ES-I3 (cell line): ENCODE measurements around the gene CHURC1.

Source experiments
- H3K36me3 ChIP-seq: 2 replicates; pipeline ENCODE4 v1.6.1; 2013; ENCODE audit warnings: mild to moderate bottlenecking, low read length, control low read depth, moderate library complexity; ENCODE audit not compliant: insufficient read depth
- H3K4me1 ChIP-seq: 2 replicates; pipeline ENCODE4 v1.6.1; 2013; ENCODE audit warnings: mild to moderate bottlenecking, control low read depth, low read length; ENCODE audit not compliant: insufficient read depth
- H3K9ac ChIP-seq: 2 replicates; pipeline ENCODE4 v1.6.1; 2013; ENCODE audit warnings: low read depth, mild to moderate bottlenecking, low read length, moderate library complexity
- H3K9me3 ChIP-seq: 2 replicates; pipeline ENCODE4 v1.6.1; 2013; ENCODE audit warnings: mild to moderate bottlenecking, low read length, moderate library complexity; ENCODE audit not compliant: control insufficient read depth, insufficient read depth

CHURC1 gene

GRCh38 chr14:64919618-64920017 lies 5.4 kb downstream of the CHURC1 start:
- H3K36me3 ChIP-seq = no peaks in the 10 kb centered on the region; the same call in 1 of the 2 replicates

DNA sequence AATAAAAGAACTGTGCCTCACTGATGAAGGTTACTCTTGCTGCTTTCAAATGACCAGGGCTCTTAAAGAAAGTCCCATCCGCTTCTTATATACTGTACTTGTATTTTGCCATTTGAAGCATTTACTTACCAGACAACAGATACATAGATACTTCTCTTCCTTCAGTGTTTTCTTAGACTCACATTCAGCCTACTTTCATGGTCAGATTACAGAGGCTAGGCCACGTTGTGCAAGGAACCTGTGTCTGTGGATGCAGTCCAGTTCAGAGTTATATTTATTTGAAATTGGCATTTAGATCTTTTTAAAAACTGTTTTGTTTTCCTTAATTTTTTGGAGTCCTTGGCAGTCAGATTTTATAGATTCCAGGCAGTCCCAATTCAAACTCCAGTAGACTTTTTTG lies 6.2 kb downstream of the CHURC1 start:
- Histone ChIP-seq H3K9ac (no peak overlapping the region), H3K4me1 (0 out of 2 replicates have a peak, but pooled peaks cover under 1% of the 10 kb centered on the region), H3K9me3 (no peaks in the 10 kb centered on the region), H3K36me3 (no peaks in the 10 kb centered on the region; the same call in 1 of the 2 replicates)

More at GRCh38 chr14:64919618-64920017, 5.4 kb downstream of the CHURC1 start:
- Histone ChIP-seq H3K9ac (no peak overlapping the region), H3K4me1 (peaks cover 4% of the 10 kb centered on the region; the same call in 1 of the 2 replicates), H3K9me3 (no peaks in the 10 kb centered on the region)

DNA sequence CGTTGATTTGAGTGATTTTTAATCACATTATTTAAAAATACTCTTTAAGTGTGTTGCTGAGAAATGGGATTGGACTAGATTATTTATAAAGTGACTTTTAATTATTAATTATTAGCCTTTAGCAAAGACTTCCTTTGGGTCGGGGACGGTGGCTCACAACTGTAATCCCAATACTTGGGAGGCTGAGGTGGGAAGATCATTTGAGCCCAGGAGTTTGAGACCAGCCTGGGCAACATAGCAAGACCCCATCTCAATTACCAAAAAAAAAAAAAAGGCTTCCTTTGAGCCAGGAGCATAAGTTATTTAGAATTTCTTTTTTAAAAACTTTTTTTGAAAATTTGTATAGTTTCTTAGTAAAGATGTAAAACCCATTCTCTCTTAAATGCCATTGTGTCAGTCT lies 8.8 kb downstream of the CHURC1 start:
- no peaks in the 10 kb centered on the region for H3K9me3 ChIP-seq
- no peaks in the 10 kb centered on the region for H3K4me1 ChIP-seq
- H3K9ac ChIP-seq = no peak overlapping the region
- H3K36me3 ChIP-seq = peaks cover 2% of the 10 kb centered on the region

DNA sequence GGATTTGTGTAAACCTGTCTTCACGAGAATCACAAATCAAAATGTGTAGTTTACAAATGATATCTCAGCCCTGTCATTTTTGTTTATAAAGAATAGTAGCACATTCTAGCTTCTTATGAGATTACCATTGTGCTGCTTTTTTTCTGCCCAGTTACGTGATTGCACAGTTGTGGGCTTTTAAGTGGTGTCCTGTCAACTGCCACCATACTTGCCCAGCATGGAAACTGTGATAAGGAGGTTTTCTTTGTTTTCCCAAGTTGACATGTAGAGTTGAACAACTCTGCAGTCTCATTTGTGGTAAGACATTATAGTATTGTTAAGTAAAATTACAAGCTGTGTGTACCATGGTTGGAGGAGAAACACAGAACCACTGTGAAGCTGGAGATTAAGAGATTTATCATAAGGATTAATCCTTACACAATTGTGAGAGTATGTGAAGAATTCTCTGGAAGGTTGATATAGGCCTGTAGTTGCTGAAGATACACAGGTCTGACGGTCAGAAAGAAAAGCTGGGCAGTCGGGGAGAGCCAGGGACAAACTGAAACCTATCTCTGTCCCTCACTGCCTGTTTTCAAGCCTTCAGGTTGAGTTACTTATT lies 12.2 kb downstream of the CHURC1 start:
- Histone ChIP-seq H3K9me3 (no peaks in the 10 kb centered on the region), H3K4me1 (peaks cover 6% of the 10 kb centered on the region; the same call in 1 of the 2 replicates), H3K36me3 (peaks cover 5% of the 10 kb centered on the region), H3K9ac (no peak overlapping the region)

DNA sequence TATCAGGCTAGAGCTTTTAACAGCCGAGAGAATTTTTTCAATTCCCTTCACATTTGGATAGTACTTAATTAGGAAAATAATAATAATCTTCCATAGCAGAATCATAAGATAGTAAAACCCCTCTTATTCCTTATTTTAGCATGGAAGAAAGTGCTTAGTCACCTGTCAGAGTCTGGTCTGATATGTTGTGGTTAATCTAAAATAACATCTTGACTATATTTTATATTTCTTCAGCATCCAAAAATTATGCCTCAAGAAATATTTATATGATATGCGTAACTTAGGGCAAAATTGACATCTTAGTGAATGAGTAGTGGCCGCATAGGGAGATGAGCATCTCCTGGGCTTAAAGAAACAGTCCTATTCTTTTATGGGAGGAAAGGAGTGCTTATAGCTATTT lies 12.8 kb downstream of the CHURC1 start:
- Histone ChIP-seq H3K9me3 (no peaks in the 10 kb centered on the region), H3K9ac (no peak overlapping the region), H3K4me1 (peaks cover 6% of the 10 kb centered on the region; the same call in 1 of the 2 replicates), H3K36me3 (peaks cover 5% of the 10 kb centered on the region)

DNA sequence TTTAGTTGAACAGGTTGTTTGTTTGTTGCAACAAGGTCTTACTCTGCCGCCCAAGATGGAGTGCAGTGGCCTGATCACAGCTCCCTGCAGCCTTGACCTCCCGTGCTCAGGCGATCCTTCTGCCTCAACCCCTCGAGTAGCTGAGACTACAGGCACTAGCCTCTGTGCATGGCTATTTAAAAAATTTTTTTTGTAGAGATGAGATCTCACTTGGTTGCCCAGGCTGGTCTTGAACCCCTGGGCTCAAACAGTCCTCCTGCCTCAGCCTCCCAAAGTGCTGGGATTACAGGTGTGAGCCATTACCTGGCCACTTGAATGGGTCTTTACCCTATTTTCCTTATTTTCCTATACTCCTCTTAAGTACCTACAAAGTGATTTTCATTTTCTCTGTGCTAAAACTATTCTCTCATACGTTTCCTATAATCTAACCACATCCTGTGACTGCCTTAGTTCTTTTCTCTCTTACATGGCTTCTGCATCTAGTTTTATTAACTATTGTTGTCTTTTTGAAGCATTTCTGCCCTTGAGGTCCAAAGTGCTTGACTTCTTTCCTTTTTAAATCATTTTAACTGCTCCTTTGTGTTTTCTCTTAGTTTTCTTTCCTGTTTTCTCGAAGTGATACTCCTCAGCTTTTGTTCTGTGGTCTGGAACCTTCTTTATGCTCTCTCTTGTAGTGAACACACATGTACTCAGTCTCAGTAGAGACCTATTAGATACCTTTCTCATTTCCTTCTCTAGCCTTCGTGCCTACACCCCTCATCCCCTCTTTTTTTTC lies 14.2 kb downstream of the CHURC1 start:
- Histone ChIP-seq H3K36me3 (peaks cover 5% of the 10 kb centered on the region), H3K9me3 (no peaks in the 10 kb centered on the region), H3K4me1 (peaks cover 6% of the 10 kb centered on the region; the same call in 1 of the 2 replicates), H3K9ac (no peak overlapping the region)

DNA sequence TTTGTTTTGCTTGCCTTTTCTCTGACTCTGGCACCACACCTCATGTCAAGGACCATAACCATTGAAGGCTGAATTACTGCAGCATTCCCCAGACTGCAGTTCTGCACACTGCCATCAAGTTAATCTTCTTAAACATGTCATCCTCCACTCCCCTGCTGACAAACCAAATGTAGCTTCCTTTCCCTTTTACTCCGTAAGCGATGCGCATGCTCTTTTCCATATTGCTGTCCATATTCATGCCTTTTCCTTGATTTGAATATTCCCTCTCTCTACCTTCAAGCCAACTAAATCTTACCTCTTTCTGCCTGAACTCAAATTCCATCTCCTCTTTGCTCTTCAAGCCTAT lies 14.7 kb downstream of the CHURC1 start:
- peaks cover 6% of the 10 kb centered on the region; the same call in 1 of the 2 replicates for H3K4me1 ChIP-seq
- no peak overlapping the region; the same call in 1 of the 2 replicates for H3K9ac ChIP-seq
- no peaks in the 10 kb centered on the region for H3K9me3 ChIP-seq
- peaks cover 5% of the 10 kb centered on the region for H3K36me3 ChIP-seq

GRCh38 chr14:64930085-64930843 lies 16.0 kb downstream of the CHURC1 start:
- Histone ChIP-seq H3K4me1 (peaks cover 6% of the 10 kb centered on the region; the same call in 1 of the 2 replicates), H3K36me3 (peaks cover 5% of the 10 kb centered on the region; the same call in 1 of the 2 replicates), H3K9me3 (no peaks in the 10 kb centered on the region), H3K9ac (no peak overlapping the region)

- Histone ChIP-seq H3K9me3 (no peaks in the 10 kb centered on the region), H3K4me1 (peaks cover 6% of the 10 kb centered on the region; the same call in 1 of the 2 replicates)
Measured at GRCh38 chr14:64931123-64931522, 16.9 kb downstream of the CHURC1 start.

DNA sequence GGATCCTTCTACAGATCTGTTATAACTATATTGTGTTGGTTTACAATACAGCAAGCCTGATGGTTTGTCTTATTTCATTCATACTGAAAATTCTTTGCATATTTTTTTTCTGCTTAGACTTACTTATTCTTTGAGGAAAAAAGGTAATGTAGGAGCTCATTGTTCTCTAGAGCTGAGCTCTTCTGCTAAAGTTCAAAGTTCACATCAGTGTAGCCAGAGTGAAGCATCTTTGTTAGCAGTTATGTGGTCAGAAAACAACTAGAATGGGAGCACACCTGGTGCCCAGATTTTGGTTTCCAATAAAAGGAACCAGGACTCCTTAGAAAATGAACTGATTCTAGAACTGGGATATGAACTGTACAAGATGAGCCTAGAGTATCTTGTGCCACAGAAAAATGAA lies 18.0 kb downstream of the CHURC1 start:
- peaks cover 6% of the 10 kb centered on the region; the same call in 1 of the 2 replicates for H3K4me1 ChIP-seq
- H3K9me3 ChIP-seq = no peaks in the 10 kb centered on the region
- no peak overlapping the region for H3K9ac ChIP-seq
- peaks cover 3% of the 10 kb centered on the region; the same call in 1 of the 2 replicates for H3K36me3 ChIP-seq

More at GRCh38 chr14:64931123-64931522, 16.9 kb downstream of the CHURC1 start:
- H3K9ac ChIP-seq = no peak overlapping the region
- peaks cover 5% of the 10 kb centered on the region; the same call in 1 of the 2 replicates for H3K36me3 ChIP-seq

GRCh38 chr14:64934338-64934929 lies 20.2 kb downstream of the CHURC1 start:
- H3K4me1 ChIP-seq = no peaks in the 10 kb centered on the region
- no peak overlapping the region for H3K9ac ChIP-seq
- no peaks in the 10 kb centered on the region; the same call in 1 of the 2 replicates for H3K36me3 ChIP-seq
- no peaks in the 10 kb centered on the region for H3K9me3 ChIP-seq

- Histone ChIP-seq H3K9me3 (no peaks in the 10 kb centered on the region), H3K9ac (no peak overlapping the region), H3K4me1 (no peaks in the 10 kb centered on the region), H3K36me3 (no peaks in the 10 kb centered on the region; the same call in 1 of the 2 replicates)
Measured at GRCh38 chr14:64935508-64935907, 21.3 kb downstream of the CHURC1 start.

- Histone ChIP-seq H3K36me3 (no peaks in the 10 kb centered on the region), H3K9me3 (no peaks in the 10 kb centered on the region), H3K4me1 (peaks cover 1% of the 10 kb centered on the region; the same call in 1 of the 2 replicates), H3K9ac (no peak overlapping the region)
Measured at GRCh38 chr14:64937171-64937820, 23.0 kb downstream of the CHURC1 start.
